Measurements from ENCODE around the gene SMIM27. TPM values are rescaled to one million over a fixed set of nuclear protein-coding genes. Genes with fewer than 3 reads are reported as not detected.

The SMIM27 gene
- polyA plus RNA-seq, 1 donor from 2014 or later, result 15.6 TPM

DNA sequence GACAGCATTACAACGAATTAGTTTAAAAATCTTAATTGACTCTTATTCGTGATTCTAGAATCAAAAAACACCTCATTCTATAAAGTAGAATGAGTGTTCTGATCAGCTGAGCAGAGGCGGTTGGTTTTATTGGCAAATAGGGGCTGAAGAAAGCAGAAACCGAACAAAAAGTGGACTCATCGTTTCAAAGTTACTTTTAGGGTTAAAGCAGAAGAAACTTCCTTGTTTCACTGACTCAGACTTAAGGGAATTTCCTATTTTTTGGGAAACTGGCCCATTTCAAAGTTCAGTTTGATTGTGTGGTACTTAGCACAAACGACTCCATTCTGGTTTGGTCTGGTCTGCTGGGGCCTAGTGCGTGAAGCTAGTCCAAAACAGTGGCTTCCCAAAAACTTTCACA, 21.7 kb downstream of the SMIM27 start:
- peaks cover 5% of the 10 kb centered on the region for H3F3A ChIP-seq (ENCODE audit: insufficient read depth, low read length, poor library complexity, severe bottlenecking)
- peak overlapping the region; percentile 71 for H3K4me2 ChIP-seq (ENCODE audit: low read length)
- H4K20me1 ChIP-seq (ENCODE audit: insufficient read depth), result no peaks in the 10 kb centered on the region
- H3K9ac ChIP-seq (ENCODE audit: low read length), result no peak overlapping the region
- peak overlapping the region; percentile 90 for H3K27ac ChIP-seq (ENCODE audit: low read length)
- H3K79me2 ChIP-seq (replicated peaks; ENCODE audit: insufficient read depth, low read length), result peaks cover 25% of the 10 kb centered on the region
- no peaks in the 10 kb centered on the region for H3K36me3 ChIP-seq (ENCODE audit: insufficient read depth, low read length)
- H3K27me3 ChIP-seq (ENCODE audit: insufficient read depth, low read depth, low read length), result no peaks in the 10 kb centered on the region
- H2AFZ ChIP-seq (ENCODE audit: low read depth, low read length), result peak overlapping the region; percentile 98
- H3K9me3 ChIP-seq (ENCODE audit: low read length), result no peaks in the 10 kb centered on the region
- TF ChIP-seq POLR2AphosphoS5 (IDR thresholded peaks at IDR 0.05), result no peak
- TF ChIP-seq RAD21 (conservative IDR thresholded peaks at IDR 0.05), result no peak
- no peak for TF ChIP-seq TAF1 (IDR thresholded peaks at IDR 0.05; ENCODE audit: low read depth)
- TF ChIP-seq SMC3 (conservative IDR thresholded peaks at IDR 0.05; ENCODE audit: poor library complexity), result no peak
- TF ChIP-seq EZH2 (IDR thresholded peaks at IDR 0.05; ENCODE audit: borderline replicate concordance, insufficient read depth, low read length, poor library complexity, severe bottlenecking), result no peak
- TF ChIP-seq CTCF (IDR thresholded peaks at IDR 0.05; ENCODE audit: poor library complexity, severe bottlenecking), result no peak
- TF ChIP-seq EP300 (conservative IDR thresholded peaks at IDR 0.05; ENCODE audit: poor library complexity, severe bottlenecking), result no peak
- TF ChIP-seq, protein P1, sequence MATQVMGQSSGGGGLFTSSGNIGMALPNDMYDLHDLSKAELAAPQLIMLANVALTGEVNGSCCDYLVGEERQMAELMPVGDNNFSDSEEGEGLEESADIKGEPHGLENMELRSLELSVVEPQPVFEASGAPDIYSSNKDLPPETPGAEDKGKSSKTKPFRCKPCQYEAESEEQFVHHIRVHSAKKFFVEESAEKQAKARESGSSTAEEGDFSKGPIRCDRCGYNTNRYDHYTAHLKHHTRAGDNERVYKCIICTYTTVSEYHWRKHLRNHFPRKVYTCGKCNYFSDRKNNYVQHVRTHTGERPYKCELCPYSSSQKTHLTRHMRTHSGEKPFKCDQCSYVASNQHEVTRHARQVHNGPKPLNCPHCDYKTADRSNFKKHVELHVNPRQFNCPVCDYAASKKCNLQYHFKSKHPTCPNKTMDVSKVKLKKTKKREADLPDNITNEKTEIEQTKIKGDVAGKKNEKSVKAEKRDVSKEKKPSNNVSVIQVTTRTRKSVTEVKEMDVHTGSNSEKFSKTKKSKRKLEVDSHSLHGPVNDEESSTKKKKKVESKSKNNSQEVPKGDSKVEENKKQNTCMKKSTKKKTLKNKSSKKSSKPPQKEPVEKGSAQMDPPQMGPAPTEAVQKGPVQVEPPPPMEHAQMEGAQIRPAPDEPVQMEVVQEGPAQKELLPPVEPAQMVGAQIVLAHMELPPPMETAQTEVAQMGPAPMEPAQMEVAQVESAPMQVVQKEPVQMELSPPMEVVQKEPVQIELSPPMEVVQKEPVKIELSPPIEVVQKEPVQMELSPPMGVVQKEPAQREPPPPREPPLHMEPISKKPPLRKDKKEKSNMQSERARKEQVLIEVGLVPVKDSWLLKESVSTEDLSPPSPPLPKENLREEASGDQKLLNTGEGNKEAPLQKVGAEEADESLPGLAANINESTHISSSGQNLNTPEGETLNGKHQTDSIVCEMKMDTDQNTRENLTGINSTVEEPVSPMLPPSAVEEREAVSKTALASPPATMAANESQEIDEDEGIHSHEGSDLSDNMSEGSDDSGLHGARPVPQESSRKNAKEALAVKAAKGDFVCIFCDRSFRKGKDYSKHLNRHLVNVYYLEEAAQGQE (IDR thresholded peaks at IDR 0.05; ENCODE audit: borderline replicate concordance), result no peak
- TF ChIP-seq MXI1 (conservative IDR thresholded peaks at IDR 0.05; ENCODE audit: poor library complexity, severe bottlenecking), result no peak
- H3K4me3 ChIP-seq (ENCODE audit: low read length), result peak overlapping the region; percentile 85
- H3K9me2 ChIP-seq (ENCODE audit: insufficient read depth, low read length), result no peaks in the 10 kb centered on the region

GRCh38 chr9:32574858-32575257, 22.7 kb downstream of the SMIM27 start:
- H4K20me1 ChIP-seq (ENCODE audit: insufficient read depth), result no peaks in the 10 kb centered on the region
- no peaks in the 10 kb centered on the region for H3K9me3 ChIP-seq (ENCODE audit: low read length)
- H3F3A ChIP-seq (ENCODE audit: insufficient read depth, low read length, poor library complexity, severe bottlenecking), result peaks cover 5% of the 10 kb centered on the region
- no peaks in the 10 kb centered on the region for H3K9me2 ChIP-seq (ENCODE audit: insufficient read depth, low read length)
- no peak overlapping the region for H3K4me3 ChIP-seq (ENCODE audit: low read length)
- H3K79me2 ChIP-seq (replicated peaks; ENCODE audit: insufficient read depth, low read length), result peaks cover 22% of the 10 kb centered on the region
- H3K4me2 ChIP-seq (ENCODE audit: low read length), result no peak overlapping the region
- TF ChIP-seq SMC3 (conservative IDR thresholded peaks at IDR 0.05; ENCODE audit: poor library complexity) (no peak), MXI1 (conservative IDR thresholded peaks at IDR 0.05; ENCODE audit: poor library complexity, severe bottlenecking) (no peak), RAD21 (conservative IDR thresholded peaks at IDR 0.05) (no peak), POLR2AphosphoS5 (IDR thresholded peaks at IDR 0.05) (no peak), CTCF (IDR thresholded peaks at IDR 0.05; ENCODE audit: poor library complexity, severe bottlenecking) (no peak), EP300 (conservative IDR thresholded peaks at IDR 0.05; ENCODE audit: poor library complexity, severe bottlenecking) (no peak), TAF1 (IDR thresholded peaks at IDR 0.05; ENCODE audit: low read depth) (no peak)
- TF ChIP-seq, protein P1 (IDR thresholded peaks at IDR 0.05; ENCODE audit: borderline replicate concordance), result no peak
- H3K36me3 ChIP-seq (ENCODE audit: insufficient read depth, low read length), result no peaks in the 10 kb centered on the region
- no peak overlapping the region for H2AFZ ChIP-seq (ENCODE audit: low read depth, low read length)
- no peak overlapping the region for H3K27ac ChIP-seq (ENCODE audit: low read length)
- H3K27me3 ChIP-seq (ENCODE audit: insufficient read depth, low read depth, low read length), result no peaks in the 10 kb centered on the region
- no peak overlapping the region for H3K9ac ChIP-seq (ENCODE audit: low read length)

All from neural cell (in vitro differentiated cells).